IPS DF 4.7 (cell line): ENCODE data around the gene TRABD.
"Not testable (repeated sequence)": the region's sequence is repeated elsewhere in the genome, so short reads cannot be mapped to it uniquely, and the experiment has no call there.

Experiments used
- DNase-seq: peaks from one replicate; pipeline ENCODE4 v3.0.0-alpha.2; 2013; ENCODE audit warnings: low spot score; ENCODE audit errors: extremely low read depth

TRABD gene

DNA sequence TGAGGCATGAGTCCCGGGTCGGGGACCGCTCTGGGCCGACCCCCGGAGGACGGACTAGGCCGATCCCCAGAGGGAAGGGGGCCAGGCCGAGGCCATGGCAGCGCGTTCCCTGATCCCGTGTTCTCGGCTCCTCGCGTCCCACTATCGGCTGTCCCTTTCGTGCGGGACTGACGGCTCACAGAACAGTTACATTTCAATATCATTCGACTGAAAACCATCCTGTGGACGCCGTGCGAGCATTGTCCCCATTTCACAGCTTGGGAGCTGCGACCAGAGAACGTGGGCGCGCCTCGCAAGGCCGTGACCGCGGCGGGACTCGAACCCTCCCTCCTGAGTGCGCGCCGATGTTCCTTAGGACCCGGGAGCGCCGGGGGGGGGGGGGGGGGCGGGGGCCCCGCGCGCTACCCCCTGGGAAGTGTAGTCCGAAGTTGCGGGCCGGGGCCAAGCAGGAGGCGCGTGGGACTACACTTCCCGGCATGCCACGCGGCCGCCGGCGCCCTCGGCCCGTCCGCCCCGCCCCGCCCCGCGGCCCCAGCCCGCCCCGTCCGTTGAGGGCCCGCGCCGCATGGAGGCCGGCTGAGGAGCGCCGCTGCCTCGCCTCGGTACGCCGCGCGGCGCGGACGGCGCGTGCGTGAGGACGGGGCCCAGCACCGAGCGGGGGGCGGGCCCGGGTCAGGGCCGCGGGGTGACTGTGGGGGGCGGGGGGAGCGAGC lies at the start of gene TRABD:
Gene TRABD (plus strand): TSS at position 539 of the 713 bp plus-strand sequence. CDS start 7,148 bp downstream, outside the sequence.
- DNase-seq = no peak

DNA sequence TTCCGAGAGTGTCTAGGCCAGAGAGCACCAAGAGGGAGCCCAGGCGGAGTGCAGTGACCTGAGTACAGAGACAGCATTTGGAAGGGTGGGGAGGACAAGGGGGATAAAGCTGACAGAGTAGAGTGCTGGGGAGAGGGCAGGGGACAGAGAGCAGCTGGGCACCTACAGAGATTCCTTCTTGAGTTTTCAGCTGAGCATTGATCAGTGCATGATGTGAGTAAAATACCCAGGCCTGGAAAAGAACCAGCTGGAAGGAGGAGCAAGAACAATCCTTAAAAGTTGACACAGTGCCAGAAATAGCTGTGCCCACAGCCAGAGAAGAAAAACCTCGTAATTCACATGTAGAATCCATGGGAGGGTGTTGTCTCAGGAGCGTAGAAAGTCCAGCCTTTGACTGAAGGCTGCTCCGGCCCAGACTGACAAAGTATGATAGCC lies 49.1 kb upstream of the TRABD start:
- no peak for DNase-seq

DNA sequence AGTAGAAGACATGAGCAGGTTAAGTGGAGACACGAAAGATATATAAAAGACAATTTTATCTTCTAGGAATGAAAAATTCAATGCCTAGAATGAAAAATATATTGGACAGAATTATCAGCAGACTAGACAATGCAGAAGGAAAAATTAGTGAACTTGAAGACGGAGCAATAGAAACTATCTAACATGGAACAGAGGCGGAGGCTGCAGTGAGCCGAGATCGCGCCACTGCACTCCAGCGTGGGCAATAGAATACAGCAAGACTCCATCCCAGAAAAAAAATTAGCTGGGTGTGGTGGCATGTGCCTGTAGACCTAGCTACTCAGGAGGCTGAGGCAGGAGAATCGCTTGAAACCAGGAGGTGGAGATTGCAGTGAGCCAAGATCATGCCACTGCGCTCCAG lies 48.4 kb upstream of the TRABD start:
- DNase-seq = not testable (repeated sequence)

DNA sequence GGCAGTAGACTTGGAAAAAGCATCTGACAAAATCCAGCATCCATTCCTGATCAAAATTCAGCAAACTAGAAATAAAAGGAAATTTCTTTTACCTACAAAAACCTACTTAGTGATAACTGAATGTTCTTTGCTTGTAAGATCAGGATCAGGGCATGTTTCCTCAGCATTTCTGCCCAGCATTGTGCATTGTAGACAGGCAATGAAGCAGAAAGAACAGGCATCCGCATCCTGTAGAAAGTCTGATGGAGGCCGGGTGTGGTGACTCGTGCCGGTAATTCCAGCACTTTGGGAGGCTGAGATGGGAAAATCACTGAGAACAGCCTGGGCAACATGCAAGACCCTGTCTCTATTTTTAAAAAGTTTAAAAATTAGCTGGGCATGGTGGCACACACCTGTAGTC lies 47.7 kb upstream of the TRABD start:
- no peak for DNase-seq

DNA sequence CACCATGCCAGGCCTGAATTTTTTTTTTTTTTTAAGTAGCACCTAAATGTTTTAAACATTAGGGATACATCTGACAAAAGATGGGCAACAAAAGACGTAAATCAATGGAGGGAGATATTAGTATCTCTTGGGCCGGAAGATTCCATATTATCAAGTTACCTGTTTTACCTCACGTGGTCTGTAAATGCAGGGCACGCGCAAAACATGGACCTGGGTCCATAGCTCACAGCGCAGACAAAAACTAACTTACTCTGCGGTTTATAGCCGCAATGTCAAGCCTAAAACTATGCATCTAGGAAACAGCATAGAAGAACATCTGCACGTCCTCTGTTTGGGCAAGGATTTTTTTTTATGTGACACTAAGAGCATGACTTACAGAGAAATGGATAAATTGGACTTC lies 46.7 kb upstream of the TRABD start:
- no peak for DNase-seq

GRCh38 chr22:50139843-50140415 lies 45.8 kb upstream of the TRABD start:
- no peak for DNase-seq

GRCh38 chr22:50140615-50141014 lies 45.1 kb upstream of the TRABD start:
- no peak for DNase-seq

DNA sequence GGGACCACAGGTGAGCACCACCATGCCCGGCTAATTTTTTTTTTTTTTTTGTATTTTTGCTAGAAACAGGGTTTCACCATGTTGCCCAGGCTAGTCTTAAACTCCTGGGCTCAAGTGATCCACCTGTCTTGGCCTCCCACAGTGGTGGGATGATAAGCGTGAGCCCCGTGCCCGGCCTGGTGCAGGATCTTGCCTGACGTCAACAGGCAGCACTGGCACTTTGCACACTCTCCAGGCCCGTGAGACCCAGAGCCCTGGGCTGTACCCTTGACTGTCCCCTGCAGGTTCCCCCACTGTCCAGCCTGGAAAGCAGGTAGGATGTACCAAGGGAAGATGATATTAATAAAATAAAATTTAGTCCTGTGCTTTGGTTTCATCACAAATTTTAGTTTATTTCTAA lies 44.3 kb upstream of the TRABD start:
- DNase-seq = no peak

DNA sequence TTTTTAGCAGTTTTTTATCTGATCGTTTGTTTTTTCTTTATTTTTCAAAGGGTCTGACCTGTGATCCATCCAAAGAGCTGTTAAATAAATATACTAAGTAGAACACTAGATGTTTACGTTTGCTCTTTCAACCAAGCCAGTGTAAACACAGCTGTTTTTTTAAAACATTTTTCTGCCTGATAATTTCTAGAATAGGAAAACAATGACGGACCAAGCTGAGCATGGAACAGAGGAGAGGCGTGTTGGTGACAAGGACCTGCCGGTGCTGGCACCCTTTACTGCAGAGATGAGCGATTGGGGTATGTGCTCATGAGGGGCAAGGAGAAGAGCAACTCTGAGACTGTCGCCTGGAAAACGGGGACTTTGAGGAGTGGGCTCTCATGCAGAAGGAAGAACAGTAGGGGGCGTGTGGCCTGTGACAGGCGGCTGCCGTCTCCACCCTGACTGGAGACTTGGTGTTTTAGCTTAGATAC lies 43.8 kb upstream of the TRABD start:
- DNase-seq = no peak

DNA sequence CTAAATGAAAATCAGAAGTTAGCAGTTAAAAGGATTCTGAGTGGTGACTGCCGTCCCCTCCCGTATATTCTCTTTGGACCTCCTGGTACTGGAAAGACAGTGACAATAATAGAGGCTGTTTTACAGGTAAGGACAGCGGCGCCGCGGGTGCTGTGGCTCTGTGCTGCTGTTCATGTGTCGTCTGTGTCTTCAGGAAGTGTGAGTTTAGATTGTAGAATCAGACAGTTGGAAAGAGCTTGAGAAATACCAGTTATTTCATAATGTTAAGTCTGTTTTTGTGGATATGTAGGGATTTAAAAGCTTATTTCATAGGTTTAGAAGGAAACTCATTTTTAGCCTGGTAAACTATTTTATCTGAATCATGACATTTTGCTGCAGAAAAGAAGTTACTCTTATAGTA lies 42.6 kb upstream of the TRABD start:
- DNase-seq = no peak

DNA sequence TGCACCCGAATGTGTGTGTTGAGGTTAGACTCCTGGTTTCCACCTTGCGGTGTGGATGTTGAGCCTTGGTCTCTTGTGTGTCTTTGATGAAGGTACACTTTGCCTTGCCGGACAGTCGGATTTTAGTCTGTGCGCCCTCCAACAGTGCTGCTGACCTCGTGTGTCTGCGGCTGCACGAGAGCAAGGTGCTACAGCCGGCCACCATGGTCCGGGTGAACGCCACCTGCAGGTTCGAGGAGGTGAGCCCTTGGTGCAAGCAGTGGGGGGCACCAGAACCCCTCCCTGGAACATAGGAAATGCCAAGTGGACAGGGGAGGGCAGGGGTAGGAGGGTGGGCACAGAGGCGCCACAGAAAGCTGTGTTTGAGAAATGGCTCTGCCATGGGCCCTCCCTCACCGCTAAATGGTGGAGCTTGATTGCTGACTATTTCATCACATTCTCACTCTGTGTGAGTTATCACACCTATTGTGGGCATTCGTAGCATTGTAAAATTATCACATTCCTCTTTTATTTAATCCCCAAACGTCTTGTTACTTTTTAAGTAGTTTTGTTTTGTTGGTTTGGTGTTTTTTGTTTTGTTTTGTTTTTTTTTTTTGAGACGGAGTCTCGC lies 41.6 kb upstream of the TRABD start:
- no peak for DNase-seq

- DNase-seq = no peak
Observed at GRCh38 chr22:50145721-50146438, 39.8 kb upstream of the TRABD start.

- no peak for DNase-seq
Observed at GRCh38 chr22:50146439-50147238, 39.1 kb upstream of the TRABD start.

GRCh38 chr22:50147258-50148165 lies 38.2 kb upstream of the TRABD start:
- DNase-seq = not testable (repeated sequence)

- no peak for DNase-seq
Observed at GRCh38 chr22:50148166-50148500, 37.6 kb upstream of the TRABD start.

DNA sequence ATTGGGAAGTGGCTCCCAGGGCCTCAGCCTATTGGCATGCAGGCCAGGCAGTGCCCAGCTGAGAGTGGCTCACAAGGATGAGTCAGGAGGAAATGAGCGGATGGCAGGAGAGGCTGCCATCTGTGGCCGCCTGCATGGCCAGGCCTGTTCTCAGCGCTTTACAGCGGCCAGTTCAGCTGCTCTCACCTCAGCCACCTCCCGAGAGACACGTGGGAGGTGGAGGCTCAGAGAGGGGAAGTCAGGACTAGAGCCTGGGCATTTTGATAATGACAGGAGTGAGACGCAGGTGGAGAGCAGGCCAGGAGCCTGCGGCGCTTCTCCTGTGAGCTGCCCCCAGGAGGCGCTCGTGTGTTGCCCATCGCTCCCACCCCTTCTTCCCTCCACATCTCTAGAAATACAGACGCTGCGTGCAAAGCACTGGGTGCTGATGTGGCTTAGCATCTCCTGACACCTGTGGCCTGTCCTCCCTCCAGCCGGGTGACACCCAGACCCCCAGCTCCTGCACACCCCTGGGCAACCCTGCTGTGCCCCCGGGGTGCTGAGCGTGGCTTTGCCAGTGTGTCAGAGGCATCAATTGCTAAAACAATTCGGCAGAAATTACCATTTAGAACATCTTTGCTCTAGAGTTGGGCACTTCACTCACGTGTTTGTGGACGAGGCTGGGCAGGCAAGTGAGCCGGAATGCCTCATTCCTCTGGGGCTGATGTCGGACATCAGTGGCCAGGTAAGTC lies 36.6 kb upstream of the TRABD start:
- no peak for DNase-seq

- no peak for DNase-seq
Observed at GRCh38 chr22:50150161-50151129, 35.3 kb upstream of the TRABD start.
